GM21367 (cell line): ENCODE results near the gene PHKA1.
"Not testable (repeated sequence)": the region's sequence is repeated elsewhere in the genome, so short reads cannot be mapped to it uniquely, and the experiment has no call there.

Experiments used
- ATAC-seq: cut with Tn5 transposase; IDR thresholded peaks from one replicate; pipeline ENCODE4 v1.9.1; 2021; ENCODE audit not compliant: unreplicated experiment

The PHKA1 gene

GRCh38 chrX:72669508-72669907 is 44.6 kb downstream of the PHKA1 start:
- not testable (repeated sequence) for ATAC-seq

- ATAC-seq = no peak
These were observed 47.7 kb downstream of the PHKA1 start for GRCh38 chrX:72666451-72666850.

GRCh38 chrX:72663737-72664136 is 50.4 kb downstream of the PHKA1 start:
- ATAC-seq = no peak

GRCh38 chrX:72662020-72662747 is 51.9 kb downstream of the PHKA1 start:
- ATAC-seq = no peak

GRCh38 chrX:72659723-72660122 is 54.4 kb downstream of the PHKA1 start:
- ATAC-seq = no peak

- no peak for ATAC-seq
These were observed 62.0 kb downstream of the PHKA1 start for GRCh38 chrX:72652082-72652481.

- ATAC-seq = no peak
These were observed 69.2 kb downstream of the PHKA1 start for GRCh38 chrX:72644946-72645345.

- ATAC-seq = no peak
These were observed 72.5 kb downstream of the PHKA1 start for GRCh38 chrX:72641611-72642010.

GRCh38 chrX:72635930-72636329 is 78.2 kb downstream of the PHKA1 start:
- no peak for ATAC-seq

- no peak for ATAC-seq
These were observed 79.8 kb downstream of the PHKA1 start for GRCh38 chrX:72634331-72634730.

- ATAC-seq = no peak
These were observed 83.9 kb downstream of the PHKA1 start for GRCh38 chrX:72630185-72630584.

GRCh38 chrX:72624194-72624593 is 89.9 kb downstream of the PHKA1 start:
- ATAC-seq = no peak

- peak; percentile 71 for ATAC-seq
These were observed 92.3 kb downstream of the PHKA1 start for GRCh38 chrX:72621625-72622485.

- no peak for ATAC-seq
These were observed 92.9 kb downstream of the PHKA1 start for GRCh38 chrX:72621163-72621562.

- ATAC-seq = no peak
These were observed 93.5 kb downstream of the PHKA1 start for GRCh38 chrX:72620550-72621145.

GRCh38 chrX:72609313-72609712 is 104.8 kb downstream of the PHKA1 start:
- ATAC-seq = no peak

GRCh38 chrX:72604705-72605104 is 109.4 kb downstream of the PHKA1 start:
- ATAC-seq = no peak

GRCh38 chrX:72604112-72604511 is 110.0 kb downstream of the PHKA1 start:
- no peak for ATAC-seq

- not testable (repeated sequence) for ATAC-seq
These were observed 123.1 kb downstream of the PHKA1 start for GRCh38 chrX:72591038-72591437.

- ATAC-seq = no peak
These were observed 129.9 kb downstream of the PHKA1 start for GRCh38 chrX:72584163-72584562.

- ATAC-seq = no peak
These were observed 137.8 kb downstream of the PHKA1 start for GRCh38 chrX:72576141-72576894.
